Muscle of arm (tissue), 12 donors: Measurements from ENCODE around the gene ZNF423. TPM values are rescaled to one million over a fixed set of nuclear protein-coding genes. Genes with fewer than 3 reads are reported as not detected.

Experiments used
- DNase-seq: peaks from one replicate; pipeline ENCODE4 v3.0.0-alpha.2; 2013
- polyA plus RNA-seq, 12 donors: library from polyadenylated mRNA; unstranded; fragments of 120-200 nt; gene quantifications; one replicate each; pipeline ENCODE4 v1.2.1, GENCODE V29; 2013; ENCODE audit not compliant: insufficient read length in 12 of 12

Gene ZNF423
- polyA plus RNA-seq, 12 donors = 22.6 to 37.5 (median 25.9) TPM; not detected in 1

DNA sequence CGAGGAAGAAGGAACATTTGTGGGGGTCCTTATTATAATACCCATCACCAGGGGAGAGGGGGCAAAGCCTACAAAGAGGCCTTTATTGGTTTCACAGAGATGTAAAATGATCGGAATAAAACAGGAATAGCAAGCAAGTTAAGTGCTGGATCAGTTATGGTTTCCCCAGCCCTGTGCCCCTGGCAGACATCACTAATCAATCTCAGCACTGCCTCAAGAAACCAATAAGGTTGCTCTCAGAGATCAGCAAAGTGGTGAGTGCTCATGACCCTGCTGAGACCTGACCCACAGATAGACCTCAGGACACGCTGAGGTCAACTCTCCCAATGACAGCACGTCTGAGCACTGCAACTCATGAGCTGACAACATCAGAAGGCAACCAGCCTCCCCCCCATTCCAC lies 66.3 kb downstream of the ZNF423 start:
- DNase-seq = no peak

DNA sequence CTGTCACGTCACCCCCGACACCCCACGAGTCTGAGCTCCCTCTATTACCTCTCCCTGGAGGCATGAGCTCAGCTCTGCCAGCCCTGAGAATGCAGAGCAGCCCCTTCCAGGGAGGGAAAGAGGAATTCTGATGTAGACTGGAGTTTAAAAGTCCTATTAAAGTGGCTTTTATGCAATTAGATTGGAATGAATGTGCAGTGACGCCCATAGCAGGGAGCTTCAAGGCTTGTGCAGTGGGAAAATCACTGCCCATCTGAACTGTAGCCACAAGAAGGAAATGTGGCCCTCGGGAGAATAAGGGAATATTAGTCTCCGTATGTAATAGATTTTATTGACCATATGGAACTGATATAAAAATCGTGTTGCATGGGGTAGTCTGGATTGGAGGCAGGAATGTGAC lies 66.9 kb downstream of the ZNF423 start:
- DNase-seq = no peak

DNA sequence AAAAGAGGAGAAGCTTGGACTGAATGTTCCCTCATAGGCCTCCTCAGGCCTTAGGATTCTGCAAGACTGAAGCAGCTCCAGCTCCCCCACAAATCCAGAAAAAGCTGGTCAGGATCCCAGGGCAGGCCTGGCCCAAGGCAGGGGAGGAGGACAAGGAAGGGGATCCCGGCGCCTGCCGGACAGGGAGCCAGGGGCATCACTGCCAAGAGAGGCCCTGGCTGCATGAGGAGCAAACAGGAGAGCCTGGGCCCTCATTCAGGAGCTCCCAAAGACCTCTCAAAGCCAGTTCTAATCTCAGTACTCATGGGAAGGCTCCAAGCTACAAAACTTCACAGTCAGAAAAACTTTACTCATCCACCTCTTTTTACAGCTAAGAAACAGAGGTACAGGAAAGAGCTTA lies 67.3 kb downstream of the ZNF423 start:
- DNase-seq = peak; percentile 67

DNA sequence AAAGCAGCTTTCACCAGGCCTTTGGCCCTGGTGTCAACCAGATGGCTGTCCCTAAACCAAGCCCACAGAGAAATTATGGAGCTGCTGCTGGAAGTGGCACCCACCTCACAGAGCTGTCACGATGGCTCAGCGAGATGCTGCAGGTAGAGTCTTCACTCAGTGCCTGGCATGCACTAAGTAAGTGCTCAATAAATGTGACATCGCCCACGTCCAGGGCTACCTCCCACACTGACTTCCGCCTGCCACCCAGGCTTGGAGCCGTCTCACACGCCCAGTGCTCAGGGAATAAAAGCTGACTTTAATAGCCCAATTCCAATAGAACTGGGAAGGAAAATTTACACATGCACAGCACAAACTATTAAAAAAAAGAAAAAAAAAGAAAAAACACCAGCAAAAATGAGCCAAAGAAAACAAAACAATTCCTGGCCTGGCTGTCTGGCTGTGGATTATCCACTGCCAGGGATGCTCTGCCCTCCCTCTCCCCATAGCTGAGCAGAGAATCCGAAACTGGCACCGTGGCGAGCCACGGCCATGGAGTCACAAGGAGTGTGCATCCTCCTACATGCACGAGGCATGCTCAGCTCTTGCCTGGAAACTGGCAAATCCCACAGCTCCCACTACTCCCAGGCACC lies 68.9 kb downstream of the ZNF423 start:
- no peak for DNase-seq

DNA sequence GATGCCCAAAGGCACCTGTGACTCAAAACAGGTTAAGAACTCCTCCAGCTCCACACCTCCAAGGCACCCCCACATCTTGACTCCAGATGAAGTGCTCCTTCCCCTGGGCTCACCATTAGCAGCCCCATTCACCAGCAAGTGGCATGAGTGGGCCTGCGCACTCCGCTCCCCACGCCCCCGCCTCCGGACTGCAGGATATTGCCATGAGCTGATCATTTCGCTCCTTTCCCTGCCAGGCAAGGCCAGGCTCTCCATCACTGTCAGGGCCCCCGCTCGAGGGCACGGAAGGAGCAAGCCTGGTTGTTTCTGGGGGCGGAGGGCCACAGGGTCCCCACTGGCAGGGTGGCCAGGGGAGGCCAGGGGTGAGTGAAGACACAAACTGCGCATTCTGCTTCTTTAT lies 69.9 kb downstream of the ZNF423 start:
- DNase-seq = no peak

DNA sequence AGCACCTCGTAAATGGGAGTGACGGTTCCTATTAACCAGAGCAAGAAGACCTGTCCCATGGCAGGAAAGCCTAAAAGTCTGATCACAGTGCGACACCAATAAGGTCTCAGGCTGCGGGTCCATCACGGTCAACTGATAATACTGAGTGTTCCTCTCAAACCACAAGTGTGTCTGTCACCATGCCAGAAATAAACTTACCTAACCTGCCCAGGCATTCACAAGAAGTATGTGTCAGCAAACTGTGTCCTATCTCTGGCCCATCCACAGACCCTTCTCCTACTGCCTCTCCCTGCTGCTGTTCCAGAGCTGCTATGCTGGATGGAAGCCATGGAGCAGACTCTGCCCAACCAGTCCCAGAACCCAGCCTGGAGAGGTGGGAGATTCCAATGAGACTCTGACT lies 73.5 kb downstream of the ZNF423 start:
- no peak for DNase-seq

DNA sequence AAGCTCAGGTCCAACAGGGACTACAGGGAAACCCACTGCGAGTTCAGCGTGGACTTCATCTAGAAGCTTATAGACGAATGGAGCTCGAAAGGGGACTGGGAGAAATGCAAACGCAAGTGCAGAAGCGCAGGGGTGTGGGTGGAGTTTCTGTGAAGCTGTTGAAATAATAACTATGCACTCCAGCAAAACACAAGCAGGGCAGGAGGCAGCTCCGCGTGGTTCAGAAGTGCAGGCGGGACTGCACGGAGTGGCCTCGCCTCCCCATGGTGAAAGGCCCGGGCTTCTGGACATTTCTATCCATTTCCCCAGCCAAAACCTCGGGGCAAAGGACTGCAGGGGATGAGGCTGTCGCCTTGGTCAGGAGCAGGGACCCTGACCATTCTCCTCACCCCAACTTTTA lies 74.5 kb downstream of the ZNF423 start:
- DNase-seq = no peak

DNA sequence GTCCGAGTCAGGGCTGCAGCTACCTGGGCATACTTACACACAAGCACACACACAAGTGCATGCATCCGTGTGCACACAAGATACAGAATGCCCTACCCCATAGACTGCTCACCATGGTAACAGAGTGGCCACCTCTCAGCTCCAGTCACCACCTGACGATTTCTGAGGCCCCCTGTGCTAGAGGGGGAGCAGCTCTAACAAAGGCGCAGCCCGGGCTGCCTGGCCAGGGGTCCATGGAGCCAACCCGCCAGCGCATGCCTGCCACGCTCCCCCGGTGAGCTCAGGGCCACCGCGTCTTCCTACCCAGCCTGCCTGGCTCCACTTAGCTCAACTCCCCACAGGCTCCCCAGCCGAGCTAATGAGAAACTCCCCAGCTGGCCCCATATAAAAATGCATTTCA lies 75.5 kb downstream of the ZNF423 start:
- DNase-seq = no peak

DNA sequence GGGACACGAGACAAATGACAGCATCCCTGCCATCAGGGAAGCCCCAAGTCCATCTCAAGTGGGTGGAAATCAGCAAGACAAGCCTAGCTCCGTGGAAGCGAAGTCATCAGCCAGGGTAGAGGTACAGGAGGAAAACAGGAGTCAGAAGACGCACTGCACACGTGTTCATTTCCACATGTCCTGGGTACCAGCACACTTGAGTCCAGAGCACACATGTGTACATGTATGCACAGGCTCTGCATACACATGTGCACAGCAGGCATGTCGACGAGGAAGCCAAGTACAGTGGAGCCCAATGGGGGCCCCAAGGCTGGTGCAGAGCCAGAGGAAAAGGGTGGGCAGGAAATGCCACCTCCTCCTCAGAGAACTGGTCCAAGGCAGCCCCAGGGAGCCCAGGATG lies 75.9 kb downstream of the ZNF423 start:
- DNase-seq = no peak

DNA sequence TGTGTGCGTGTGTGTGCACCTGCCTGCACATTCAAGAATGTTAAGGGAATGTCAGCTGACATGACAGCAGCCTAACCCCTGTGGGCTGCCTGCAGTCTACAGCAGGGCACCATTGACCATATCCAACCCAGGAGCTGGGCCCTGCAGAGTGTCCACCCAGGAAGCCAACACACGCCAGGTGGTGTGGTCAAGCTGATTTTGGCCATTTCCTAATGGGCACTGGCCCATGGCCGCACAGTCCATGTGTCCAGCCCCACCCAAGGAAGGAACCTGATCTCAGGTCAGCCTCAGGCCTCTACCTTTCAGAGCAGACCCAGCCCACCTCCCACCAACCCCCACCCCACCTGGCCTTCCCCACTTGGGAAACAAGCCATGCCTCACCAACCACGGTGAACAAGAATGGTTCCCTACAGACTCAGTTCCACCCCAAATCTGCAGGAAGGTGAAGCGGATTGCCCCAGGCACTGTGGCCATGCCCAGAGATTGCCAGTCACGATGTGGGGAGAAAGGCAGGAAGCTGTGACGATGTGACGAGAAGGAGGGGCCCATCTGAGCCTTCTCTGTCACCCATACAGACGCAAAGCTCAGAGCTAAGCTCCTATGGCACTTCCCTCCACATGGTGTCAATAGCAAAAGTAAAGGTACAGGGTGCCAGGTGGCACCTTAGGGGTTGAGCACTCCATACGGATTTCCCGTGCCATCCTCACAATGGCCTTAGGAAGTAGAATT lies 77.5 kb downstream of the ZNF423 start:
- DNase-seq = no peak

DNA sequence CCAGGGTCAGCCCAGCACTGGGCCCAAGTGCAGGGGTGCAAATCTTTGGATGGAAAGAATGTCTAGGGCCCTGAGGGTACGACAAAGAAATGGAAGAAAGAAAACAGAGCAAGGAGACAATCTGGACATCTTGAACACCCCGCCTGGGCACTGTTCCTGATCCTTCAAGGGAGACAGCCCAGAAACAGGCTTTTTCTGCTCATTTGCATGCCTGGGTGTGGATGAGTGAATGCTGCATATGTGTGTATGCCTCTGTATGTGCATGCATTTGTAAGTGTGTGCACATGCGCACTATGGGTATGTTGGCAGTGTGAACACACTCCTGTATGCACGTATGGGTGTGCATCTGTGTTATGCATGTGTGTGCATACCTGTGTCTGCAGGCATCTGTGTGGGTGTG lies 79.2 kb downstream of the ZNF423 start:
- no peak for DNase-seq

DNA sequence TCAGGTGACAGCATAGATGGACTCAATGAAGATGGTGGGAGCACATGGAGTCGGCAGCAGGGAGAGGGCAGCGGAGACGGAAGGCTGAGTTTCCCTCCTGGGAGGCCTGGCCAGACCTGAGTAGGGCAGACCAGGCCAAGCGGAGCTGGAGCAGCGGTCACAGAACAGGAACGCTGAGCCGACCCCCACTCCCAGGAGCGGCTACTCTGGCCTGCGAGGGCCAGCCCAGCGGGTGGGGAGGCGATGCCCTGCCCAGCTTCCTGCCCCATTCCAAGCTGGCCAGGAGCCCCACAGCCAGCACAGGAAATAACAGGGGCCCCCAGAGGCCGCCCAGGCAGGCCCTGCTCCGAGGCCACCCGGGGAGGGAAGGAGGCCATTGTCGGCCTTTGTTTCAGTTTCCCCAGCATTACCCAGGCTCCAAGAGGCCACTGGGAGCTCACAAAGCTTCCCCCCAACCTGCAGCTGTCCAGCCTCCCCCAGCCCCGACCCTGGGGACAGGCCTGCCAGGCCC lies 79.8 kb downstream of the ZNF423 start:
- DNase-seq = peak; percentile 20

DNA sequence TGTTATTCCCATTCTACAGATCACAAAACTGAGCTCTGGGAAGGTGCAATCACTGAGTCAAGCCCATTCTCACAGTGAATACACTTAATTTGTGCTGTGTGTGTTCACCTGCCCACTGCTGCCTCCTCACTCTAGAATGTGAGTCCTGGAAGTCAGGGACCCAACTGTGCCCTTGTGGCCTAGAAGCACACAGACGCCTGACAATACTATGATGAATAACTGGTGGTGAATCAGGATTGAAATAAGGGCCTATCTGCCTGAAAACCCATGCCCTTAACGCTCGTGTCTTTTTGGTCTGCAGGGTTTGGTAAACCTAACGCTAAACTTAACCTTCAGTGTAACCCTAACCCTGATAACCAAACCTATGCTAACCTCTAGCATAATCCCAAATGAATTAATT lies 80.3 kb downstream of the ZNF423 start:
- no peak for DNase-seq

DNA sequence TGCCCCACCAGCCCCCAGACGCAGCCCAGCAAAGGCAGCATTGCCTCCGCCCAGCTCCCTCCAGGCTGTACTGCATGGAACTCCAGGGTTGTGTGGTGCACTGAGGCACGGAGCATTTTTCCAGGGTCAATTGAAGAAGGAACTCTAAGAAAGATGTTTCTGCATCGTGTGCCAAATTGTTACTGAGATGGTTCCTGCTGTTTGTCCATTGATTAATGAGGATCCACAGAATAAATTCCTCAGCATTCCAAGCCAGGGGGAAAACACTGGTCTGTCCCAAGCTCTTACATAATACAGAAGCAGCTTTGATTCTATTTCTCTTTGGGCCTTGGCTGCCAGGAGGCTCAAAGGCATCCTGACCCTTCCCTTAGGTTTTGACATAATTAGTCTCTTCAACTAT lies 80.9 kb downstream of the ZNF423 start:
- no peak for DNase-seq

DNA sequence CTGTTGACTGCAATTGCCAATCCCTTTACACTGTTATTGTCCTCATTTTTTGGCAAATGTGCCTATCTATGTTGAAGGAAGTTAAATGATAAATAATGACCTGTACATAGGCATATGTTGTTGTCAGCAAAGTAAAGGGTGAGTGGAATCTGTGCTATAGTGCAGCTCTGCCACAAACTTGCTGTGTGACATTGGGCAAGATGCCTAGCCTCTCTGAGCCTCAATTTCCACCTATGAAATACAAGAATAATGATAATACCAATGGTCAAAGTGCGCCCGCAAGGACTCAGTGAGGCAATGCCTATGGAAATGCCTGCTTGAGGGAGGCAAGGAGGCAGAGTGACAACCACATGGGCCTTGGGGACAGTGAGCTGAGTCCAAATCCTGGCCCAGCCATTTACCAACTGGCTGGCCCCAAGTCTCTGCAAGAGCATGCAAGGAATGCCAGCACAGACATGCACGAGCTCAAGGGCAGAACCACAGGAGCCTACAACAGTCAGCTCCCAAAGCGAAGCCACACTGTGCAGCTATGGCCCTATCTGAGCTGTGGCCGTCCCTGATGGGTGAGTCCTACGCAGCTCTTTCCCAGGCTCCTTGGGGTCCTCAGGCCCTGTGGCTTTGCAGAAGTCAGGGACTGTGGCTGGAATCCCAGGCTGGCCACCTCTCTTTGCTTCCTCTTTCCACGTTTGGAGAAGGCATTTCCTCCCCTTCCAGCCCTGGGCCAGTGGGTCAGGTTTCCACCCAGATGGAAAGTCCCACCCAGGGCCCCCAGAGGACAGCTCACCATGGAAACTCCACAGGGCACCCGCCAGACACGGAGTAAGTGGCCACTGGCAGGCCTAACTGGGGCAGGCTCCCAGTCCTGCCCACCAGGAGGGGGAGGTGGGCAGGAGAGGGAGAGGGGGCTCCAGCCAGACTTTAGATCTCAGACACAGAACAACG lies 82.1 kb downstream of the ZNF423 start:
- peak; percentile 33 for DNase-seq

DNA sequence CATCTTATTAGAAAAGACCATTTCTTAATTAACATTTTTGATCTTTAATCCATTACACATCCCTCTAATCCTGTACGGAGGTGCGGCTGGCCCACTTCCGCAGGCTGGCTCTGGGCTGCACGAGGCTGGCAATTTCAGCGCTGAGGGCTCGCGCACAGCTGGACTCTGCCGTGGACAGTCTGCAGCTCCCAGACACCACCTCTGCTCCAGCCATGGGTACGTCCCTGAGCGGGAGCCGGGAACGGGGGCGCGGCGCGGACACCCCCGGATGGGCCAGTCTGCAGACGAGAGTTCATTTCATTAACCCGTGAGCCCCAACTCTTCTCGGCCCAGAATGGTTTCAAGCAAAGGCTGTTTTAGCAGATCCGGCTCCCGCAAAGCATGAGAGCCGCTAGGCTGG lies 87.9 kb downstream of the ZNF423 start:
- no peak for DNase-seq

DNA sequence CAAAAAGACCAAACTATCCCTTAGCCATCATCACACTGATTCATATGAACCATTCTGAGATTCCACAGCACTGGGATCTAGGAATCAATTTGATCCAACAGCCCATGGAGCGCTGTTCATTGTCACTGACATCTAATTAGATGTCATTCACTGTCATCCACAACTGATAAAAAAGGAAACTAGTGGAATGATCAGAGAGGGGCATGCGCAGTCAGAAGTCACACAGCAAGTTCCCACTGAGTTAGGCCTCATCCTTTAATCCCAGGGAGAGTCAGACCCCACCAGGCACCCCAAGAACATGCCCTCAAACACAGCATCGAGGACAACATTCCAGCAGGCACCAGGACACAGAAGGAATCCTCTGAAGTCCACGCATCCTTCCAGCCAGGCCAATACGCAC lies 88.5 kb downstream of the ZNF423 start:
- DNase-seq = no peak

DNA sequence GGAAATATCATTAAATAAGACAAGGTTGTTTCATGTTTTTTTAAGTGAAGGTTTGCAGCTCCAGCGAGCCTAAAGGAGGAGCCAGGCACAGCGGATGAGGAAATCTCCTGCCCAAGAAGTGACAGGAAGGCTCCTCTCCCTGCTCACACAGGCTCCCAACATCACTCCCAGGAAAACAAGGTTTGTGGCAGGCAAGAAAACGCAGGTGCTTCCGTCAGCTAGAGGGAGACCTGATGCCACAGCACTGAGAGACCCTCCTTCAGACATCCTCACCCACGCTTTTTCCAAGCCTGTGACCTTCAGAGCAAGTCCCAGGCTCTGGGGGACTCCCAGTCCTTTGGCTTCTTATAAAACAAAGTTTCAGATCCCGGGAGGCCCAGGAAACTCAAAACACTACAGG lies 89.7 kb downstream of the ZNF423 start:
- no peak for DNase-seq

DNA sequence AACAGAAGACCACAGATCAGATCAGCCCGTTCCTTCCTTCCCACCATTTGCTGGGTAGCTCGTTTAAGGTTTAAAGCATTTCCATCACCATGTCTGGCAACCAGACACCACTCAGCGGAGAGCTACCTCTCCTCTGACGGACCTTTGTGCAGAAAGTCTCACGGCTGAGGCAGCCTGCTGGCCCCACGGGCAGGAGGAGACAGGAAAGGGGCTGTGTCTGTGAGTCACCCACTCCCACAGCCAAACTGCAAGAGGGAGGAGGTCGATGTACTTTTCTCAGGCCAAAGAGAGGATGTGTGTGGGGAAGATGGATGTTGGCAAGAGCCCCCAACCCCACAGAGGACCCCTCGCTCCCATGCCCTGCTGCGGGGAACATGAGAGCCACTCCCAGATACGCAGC lies 92.1 kb downstream of the ZNF423 start:
- DNase-seq = no peak

DNA sequence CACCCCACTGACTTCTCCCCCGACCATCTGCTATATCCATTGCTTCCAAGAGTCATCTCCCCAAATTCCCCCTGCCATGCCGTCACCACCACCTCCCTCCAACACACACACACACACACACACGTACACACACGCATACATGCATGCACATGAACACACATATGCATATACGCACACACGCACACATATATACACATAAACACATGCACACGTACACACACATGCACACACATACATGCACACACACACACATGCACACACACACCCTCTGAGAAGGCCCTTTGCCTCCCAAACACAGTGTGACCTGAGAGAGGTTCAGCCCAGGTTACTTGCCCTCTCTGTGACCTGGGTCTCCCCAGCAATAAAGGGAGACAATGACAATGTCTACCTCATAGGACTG lies 95.1 kb downstream of the ZNF423 start:
- no peak for DNase-seq

DNA sequence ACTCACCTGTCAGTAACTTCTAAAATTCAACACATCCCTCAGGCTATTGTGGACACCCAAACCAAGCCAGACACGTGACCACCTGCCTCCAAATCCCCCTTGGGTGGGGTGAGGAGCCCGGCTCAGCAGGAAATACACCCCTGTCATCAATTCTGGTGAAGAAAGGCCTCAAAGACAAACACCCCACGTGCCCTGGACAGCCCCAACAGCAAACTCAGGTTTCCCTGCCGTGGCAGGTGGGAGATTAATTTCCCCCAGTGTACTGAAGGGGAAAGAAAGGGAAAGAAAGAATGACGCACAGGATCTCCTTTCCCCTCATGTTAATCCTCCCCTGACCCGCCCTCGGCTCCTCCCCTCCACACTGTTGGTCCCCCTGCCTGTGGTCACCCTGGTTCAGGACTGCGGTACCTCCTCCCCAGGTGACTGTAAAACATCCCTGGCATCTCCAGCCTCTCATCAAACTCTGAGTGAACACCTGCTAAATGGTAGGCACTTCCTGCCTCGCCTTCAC lies 98.3 kb downstream of the ZNF423 start:
- no peak for DNase-seq
